Limb (tissue), 2 donors: Measurements from ENCODE around the gene ANKRD6.

Experiments
- DNase-seq, 2 donors: peaks; one replicate each; pipeline ENCODE4 v3.0.0-alpha.2; 2016; ENCODE audit errors: extremely low spot score in 2 of 2

ANKRD6 gene

DNA sequence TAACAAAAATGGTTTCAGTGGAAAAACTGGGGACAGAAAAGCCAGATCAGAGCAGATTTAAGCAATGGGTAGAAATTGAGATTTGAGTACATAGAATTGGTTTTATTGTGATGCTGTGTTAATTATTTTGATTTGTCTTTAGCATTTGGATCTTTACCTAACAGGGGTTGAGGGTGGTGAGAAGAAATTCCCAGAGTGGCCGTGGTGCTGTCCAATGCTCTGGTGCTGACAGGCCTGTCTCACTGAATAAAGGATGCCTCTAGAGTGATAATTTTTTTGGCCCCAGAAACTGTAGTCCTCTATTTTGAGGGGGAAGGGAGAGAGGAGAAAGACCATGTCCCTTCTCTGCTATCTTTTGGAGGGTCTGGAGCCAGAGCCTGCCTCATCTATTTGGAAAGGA lies 126.5 kb downstream of the ANKRD6 start:
- no peak for DNase-seq

DNA sequence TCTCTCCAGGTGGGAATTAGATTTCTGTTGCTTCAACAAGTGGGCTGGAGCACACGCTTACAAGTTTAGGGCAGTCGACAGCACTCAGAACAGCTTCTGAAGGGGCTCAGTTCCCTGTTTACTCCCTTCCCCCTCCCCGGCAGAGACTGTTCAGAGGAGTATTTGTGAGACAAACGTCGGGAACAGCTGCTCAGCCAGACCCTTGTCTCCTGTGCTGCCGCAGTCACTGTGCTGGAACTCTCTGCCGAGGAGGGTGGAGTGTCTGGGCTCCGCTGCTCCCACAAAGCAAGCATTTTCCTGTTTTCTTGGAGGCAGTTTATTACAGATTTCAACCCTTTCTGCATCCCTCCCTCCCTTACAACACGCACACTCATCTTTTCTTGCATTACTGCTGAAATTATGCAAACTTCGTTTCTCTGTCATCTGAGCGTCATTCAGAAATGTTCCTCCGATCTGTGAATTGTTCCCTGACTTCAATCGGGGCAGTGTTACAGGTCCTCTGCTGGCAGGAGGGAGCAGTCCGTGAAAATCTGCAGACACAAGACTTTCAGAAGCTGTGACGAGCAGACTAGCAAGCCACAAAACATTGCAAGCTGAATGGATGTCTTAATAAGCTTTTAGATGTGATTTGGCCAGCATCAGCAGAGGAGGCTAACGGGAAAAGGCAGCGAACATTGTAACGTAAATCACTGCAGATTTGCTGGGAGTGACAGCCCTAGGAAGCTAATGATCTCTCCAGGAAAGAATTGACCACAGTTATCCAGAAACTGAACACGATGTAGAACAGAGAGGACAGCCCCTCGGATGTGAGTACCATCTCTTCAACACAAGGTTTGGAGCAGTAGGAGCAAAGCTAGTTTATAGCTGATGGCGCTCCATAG lies 129.4 kb downstream of the ANKRD6 start:
- peak; percentile 43 to 55 for DNase-seq

DNA sequence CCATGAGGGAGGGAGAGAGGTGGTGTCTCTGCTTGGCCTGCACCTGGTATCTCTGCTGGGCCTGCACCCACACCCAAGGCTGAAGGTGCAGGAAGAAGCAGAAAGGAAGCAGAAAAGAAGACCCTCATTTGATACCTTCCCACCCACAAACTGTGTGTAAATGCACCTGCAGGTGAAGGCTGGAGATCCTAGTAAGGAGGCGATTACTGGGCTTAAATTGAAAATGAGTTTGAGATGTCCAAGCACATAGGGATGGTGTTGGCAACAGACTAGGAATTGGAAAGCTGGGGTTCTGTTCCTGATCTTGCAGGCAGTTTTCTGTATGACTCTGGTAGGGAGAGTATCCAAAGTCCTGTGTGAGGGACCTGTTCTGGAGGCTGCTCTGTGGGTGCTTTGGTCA lies 130.9 kb downstream of the ANKRD6 start:
- DNase-seq = no peak

DNA sequence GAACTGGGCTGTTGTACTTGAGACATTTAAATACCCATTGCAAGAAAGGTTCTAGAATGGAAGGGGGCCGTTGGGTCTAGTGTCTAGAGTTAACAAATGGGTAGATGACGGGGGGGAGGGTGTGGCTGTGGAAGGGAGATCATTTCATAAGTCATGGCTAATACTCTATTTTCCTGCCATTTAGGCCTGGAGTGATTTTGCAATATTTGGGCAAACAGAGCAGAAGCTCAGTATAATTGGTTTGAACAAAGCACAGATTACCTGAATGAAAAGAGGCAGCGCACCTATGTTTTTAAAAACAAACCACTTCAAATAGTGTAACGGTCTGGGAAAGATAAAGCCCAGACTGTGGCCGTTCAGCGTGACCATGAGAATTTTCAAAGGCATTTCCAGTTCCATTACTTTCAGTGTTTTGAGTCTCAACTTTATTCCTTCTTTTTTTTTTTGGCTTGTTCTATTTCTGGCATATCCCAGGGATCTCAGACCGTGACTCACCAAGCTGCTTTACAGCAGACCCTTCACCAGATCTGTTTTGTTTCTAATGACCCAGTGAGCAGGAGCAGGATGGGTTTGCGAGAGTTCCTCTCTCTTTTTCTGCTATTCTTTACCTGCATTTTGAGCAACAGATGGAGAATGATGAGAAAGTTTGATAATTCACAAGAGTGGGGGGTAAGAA lies 131.9 kb downstream of the ANKRD6 start:
- DNase-seq = no peak

DNA sequence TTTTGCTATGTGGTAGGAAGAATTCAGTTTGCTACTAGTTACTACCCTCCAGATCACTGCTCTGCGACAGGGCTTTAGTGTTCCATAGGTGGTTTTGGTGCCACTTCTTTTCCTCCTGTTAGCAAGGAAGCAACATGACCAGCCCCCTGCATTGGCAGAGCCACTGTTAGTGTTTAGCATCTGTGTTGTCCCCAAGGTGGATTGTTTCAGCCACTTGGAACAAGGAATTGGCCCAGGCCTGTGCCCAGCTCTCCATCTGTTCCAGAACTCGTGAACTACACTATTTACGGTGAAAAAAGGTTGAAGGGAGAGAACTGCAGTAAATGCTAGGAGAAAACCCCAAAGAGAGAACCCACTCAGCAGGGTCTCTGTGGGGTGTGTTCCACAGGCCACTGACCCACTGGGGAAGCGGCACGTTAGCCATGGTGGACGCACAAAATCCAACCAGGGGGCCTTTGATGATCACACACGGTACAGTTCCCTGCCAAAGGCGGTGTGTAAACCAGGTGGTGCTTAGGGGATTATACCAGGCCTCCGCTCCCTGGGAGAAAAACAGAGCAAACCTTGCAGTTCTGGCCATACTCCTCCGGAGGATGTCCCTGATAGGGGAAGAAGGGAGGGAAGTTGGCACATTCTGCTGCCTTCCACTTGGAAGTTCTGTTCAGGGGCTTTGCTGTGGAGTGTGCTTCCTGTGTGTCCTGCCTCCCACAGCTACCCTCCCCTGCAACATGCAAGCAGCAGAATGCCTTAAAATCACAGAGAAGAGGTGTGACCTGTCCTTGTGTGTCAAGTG lies 133.3 kb downstream of the ANKRD6 start:
- DNase-seq = no peak

DNA sequence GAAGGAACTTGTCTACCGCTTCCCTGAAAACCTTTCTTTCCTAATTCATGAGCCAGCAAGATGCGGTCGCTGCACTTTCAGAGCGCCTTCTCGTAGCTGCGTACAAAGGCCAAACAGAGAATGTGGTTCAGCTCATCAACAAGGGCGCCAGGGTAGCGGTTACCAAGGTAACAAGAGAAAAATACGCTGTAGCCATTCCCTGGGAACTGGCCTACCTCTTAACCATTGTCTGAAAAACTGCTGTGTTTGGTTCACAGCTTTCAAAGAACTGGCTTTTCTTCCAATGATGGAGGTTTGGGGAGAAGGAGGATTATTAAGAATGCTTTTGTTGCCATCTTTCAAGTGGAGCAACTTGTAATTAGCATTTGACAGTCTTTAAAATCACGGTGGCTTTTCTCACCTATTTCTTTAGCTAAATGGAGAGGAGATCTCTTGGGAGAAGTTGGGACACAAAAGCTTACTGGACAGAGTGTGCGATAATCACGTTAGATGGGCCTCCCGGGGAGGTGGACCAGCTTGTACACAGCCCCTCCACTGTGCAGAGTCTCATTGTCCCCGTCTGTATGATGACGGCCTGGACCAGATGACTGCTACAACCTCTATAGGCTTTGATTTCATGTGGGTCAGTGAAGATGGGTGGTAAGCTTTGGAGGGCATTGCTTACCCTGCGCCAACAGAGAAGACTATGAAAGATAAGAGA lies 134.1 kb downstream of the ANKRD6 start:
- peak in 1 of 2 donors; percentile 44 for DNase-seq

DNA sequence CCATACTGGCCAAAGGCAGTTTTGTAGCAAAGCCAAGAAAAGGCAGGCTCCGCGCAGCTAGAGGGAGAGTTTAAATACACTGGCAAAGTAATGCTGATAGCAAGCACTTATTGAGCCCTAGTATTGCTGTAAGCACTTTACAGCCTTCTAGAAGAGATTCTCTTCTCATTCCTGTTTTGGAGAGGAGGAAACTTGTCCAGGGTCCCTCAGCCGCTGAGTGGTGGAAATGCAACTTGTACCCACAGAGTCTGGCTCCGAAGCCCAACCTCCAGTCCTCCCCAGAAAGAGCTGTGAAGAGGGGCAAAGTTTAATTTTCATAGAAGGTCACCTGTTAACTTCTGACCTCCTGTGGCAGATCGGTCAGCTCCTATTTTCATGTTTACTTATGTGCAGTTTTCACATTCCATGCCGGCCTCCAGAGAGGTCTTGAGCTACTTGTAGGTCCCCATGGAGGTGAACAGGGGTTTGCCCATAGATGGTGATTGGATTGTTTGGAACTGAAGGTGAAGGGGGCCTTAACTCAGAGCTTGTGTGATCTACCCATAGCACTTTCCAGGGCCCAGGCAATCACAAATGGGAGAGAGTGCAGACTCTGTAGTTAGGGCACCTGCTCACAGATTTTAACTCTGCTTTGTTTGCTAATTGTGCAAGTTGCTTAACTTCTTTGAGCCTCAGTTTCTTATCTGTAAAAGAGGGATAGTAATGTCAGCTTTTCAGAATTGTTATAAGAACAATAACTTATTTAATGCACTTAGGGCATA lies 134.9 kb downstream of the ANKRD6 start:
- no peak for DNase-seq

DNA sequence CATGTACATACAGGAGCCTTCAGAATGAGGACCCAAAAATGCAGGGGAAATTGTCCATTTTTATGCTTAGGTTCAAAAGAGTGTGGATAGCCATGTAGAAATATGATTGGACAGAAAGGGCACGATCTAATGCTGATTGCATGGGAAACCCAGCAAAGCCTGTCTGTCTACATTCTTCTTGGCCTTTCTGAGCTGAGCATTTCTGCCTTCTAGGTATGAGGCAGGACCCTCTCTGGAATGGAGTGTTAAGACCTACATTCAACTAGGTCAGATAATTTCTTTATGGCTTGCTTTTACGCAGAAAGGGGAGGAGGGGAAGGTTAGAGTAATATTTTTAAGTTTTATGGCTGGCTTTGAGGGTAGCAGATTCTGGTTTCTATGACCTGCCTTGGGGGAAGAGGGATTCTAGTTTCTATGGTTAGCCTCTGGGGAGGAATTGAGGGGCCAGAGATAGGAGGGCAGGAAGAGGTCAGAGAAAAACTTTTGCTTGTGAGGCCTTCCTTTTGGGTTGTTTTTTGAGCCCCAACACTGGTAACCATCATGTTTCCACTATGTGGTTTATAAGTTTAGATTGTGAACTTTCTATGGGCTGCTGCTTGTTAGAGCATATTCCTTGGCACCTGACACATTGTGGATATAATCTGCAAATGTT lies 142.1 kb downstream of the ANKRD6 start:
- no peak for DNase-seq

DNA sequence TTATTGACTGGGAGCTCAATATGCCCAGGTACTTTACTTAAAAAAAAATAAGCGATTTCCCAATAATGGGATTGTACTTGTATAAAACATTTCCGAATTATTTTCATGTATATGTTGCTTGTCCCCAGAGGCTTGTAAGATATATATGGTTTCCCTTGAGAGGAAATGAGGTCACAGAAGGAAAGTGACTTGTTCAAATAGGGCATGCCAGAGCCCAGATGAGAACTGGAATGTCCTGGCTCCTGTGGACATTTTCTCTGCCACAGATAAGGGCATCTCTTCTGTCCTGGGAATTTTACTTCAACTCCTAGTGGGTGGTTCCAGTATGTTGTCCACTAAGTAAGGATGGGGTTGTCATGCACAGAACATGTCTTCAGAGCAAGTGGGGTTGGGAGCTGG lies 142.6 kb downstream of the ANKRD6 start:
- DNase-seq = no peak

DNA sequence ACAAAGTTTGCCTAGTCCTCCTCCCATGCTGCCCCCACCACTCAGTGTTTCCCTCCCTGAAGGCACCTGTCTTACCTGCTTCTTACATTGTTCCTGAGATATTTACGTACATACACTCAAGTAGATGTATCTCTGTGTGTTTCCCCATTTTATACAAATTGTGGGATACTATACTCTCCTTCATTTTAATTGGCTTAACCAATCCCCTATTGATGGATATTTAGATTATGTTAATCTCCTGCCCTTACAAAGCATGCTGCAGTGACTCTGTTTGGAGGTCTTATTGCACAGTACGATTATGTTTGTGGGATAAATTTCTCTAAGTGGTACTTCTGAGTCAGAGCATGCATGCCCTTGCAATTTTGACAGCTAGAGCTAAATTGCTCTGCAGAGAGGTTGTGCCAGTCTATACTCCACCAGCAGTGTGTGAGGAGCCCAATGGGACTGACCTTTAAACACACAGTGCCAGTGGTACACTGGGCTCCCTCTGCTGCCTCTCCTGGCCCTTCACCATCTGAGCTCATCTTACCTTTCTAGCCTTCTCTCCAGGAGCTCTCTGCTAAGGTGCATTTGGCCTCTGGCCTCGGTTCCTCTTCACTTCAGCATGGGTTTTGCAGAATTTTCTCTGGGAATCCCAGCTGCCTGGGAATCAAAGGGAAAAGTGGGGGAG lies 148.2 kb downstream of the ANKRD6 start:
- no peak for DNase-seq

DNA sequence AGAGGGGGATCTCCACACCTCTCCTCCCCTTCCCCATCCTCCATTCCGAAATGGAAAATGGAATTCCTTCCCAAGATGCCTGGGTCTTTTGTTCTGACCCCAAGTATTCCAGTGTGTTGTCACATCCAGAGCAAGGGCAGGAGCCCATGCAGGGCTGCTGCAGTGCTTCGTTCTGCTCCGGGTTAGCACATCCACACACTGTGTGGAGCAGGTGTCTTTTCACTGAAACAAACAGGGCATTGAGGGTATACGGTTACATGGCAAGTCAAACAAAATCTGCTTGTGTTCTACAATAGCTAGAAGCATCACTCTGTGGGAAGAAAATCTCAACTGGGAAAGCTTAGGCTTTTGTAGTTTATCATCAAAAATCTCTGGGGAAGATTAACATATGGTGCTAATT lies 148.7 kb downstream of the ANKRD6 start:
- no peak for DNase-seq

DNA sequence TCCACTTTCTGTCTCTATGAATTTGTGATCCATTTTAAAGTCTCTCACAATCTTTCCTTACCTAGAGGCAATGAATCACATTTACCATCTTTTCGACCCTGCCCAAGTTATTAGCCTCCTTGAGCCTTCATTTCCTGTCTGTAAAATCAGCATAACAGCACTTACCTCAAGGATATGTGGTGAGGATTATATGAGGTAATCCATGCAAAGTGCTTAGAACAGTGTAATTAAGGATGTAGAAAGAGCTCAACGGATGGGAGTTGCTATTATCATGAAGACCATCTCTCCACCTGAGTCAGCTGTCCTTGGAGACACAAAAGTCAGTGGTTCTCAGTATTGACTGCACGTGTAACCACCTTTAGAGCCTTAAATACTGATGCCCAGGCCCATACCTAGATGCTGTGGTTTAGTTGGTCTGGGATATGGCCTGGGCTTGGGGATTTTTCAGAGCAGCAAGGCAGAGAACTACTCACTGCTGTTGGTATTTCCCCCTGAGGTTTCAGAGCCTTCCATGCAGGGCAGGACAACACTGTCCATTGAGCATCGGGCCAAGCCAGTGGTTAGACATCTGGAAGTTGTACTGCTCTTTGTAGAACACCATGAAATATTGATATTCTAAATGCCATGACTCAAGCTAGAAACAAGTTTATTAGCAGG lies 149.8 kb downstream of the ANKRD6 start:
- no peak for DNase-seq

DNA sequence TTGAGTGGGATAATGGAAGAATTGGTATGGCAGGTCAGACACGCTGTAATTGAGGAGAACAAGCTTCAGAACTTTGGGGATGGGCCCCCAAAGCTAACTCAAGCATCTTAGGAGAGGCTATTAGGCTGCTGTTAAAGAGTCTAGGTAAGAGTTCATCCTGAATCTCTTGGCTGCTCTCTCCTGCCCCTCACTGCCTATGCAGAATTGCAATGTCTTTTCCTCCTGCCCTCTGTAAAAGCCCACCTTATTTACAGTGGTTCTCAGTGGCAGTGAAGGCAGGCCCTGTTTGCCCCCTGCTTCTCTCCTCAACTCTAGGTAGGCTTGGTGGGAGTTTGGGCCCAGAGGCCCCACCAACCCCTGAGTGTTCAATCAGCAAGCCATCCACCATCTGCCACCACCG lies 150.6 kb downstream of the ANKRD6 start:
- DNase-seq = no peak

DNA sequence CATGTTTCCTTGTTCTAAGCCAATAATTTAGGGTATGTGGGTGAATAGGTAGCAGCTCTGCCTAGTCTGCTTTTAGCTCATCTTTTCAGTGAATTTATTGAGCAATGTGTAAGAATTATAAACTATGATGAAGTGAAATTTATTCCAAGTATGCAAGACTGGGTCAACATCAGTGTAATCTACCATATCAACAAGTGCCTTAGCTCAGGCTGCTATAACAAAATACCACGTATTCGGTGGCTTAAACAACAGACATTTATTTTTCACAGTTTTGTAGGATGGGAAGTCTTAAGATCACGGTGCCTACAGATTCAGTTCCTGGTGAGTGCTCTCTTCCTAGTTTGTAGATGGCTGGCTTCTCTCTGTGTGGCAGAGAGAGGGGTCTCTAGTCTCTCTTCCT lies 151.6 kb downstream of the ANKRD6 start:
- no peak for DNase-seq

DNA sequence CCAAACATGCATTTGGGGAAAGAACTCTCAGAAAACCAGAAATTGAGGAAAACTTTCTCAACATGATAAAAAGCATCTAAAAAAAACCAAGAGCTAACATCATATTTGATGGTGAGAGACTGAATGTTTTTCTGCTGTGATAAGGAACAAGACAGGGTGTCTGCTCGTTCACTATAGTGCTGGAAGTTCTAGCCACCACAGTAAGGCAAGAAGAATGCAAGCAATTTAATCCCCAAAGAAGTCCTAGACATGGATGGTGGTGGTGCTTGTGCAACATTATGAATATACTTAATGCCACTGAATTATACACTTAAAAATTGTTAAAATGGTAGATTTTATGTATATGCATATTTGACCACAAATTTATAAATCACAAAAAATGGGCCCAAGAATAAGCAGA lies 152.2 kb downstream of the ANKRD6 start:
- DNase-seq = no peak

DNA sequence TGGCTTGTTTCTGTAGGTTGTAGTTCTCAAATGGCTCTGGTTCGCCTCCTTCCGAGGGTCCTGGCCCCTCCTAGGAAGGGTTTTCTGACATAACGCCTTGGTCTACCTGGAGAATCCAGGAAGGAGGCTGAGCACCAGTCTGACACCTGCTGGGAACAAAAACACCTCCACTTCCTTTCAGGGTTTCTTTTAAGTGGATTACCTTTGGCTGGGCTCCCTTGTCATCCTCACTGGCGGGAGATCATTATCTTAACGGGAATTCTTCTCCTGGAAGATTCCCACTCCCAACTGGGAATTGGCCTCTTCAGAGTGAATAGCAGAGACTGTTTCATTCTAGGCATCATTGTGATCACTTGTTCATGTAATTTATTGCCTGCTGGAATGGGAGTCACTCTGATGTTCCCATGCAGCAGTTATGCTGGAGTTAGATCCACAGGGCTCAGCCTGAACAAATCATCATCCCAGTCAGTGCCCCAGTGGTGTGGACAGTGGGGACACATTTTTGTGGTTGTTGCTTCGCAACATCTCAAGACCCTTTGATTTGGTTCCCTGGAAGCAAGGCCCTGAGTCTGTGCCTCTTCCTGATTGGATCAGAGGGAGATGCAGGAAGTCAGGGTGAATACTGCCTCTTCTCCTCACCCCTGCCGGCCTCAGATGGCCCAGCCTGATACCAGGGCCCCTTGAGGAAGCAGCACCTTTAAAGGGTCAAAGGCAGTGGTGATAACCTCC lies 156.5 kb downstream of the ANKRD6 start:
- DNase-seq = no peak

DNA sequence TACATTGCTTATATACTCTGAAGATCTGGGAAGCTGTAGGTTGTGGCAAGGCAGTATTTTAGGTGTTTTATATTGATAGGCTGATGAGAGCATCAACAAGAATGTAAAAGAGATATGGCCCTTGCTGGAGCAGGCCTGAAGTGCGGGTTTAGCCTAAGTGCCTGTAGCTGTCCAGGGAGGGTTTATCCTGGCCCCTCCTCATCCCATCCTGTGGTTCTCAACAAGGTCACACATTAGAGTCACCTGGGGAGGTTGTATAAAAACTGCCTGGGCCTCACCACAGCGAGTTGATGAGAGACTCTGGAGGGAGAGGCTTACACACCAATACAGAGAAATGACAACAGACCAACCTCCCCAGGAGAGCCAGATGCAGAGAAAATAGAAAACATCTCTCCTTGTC lies 157.2 kb downstream of the ANKRD6 start:
- no peak for DNase-seq

DNA sequence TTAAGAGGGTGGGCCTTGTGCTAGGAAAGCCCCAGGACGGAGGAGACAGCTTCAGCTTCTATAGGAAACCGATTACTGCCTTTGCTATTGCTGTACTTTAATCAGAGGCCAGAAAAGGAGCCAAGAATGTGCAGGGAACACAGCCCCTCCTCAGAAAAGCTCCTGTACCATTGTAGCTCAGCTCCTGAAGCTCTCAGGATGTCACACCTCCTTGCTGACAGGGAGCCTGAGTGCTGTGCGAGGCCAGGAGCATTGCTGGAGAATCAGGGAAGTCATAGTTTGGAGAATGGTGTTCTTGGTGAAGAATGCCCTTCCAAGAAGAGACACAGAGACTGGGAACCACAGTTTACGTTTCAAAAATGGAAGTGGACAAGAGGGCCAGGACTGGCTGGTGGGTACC lies 158.8 kb downstream of the ANKRD6 start:
- DNase-seq = no peak

DNA sequence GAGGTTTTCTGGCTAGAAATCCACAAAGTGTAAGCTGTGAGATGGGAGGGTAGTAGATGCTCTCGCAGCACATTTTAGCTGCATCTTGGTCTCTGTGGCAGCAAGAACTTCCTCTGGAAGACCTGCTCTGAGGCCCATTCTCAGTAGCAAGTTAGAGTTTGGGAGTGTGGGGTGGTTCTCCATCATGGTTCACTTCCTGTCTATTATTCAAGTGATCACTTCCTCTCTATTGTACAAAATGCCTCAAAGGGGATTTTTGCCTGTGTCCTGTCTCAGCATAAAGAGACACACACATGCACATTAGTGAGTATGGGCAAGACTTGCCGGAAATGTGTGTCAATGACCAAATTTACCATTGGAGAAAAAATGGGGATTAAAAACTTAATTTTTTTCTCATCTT lies 163.1 kb downstream of the ANKRD6 start:
- no peak for DNase-seq
